Measurements from ENCODE around the gene YAE1. TPM values are rescaled to one million over a fixed set of nuclear protein-coding genes. Genes with fewer than 3 reads are reported as not detected.

Gene YAE1
- polyA plus RNA-seq, 1 donor from 2014 or later, result 11.5 TPM

GRCh38 chr7:39608278-39608677 lies 42.1 kb downstream of the YAE1 start:
- Mint-ChIP-seq H3K4me3 (no peak overlapping the region), H3K27me3 (peaks cover 17% of the 10 kb centered on the region), H3K4me1 (peaks cover 3 to 12% (median 10%) of the 10 kb centered on the region in 3 donors), H3K9me3 (no peaks in the 10 kb centered on the region), H3K27ac (no peak overlapping the region), H3K36me3 (peaks cover 5% of the 10 kb centered on the region)

GRCh38 chr7:39609113-39609934 lies 43.1 kb downstream of the YAE1 start:
- Mint-ChIP-seq H3K36me3 (peaks cover 5% of the 10 kb centered on the region), H3K27me3 (peaks cover 17% of the 10 kb centered on the region), H3K9me3 (no peaks in the 10 kb centered on the region), H3K4me1 (peaks cover 3 to 12% (median 10%) of the 10 kb centered on the region in 3 donors), H3K4me3 (peak overlapping the region; percentile 21 to 76 (median 48)), H3K27ac (peak overlapping the region in 1 of 3 donors; percentile 71)

DNA sequence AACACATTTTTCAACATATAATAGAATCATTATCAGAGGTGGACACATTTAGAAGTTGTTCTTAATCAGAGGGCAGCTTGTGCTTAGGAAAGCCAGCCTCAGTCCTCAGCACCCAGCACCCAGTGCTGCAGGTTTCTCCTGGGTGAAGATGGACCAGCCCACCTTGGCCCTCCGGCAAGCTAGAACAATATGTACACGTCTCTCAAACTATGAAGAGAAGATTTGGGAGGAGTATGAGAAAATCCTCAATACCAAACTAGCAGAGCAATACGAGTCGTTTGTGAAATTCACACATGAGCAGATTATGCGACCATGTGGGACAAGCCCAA lies 43.7 kb downstream of the YAE1 start:
- Mint-ChIP-seq H3K4me3 (peak overlapping the region in 3 of 4 donors; percentile 21 to 76 (median 23)), H3K9me3 (no peaks in the 10 kb centered on the region), H3K27me3 (peaks cover 17% of the 10 kb centered on the region), H3K27ac (no peak overlapping the region), H3K36me3 (peaks cover 5% of the 10 kb centered on the region), H3K4me1 (peaks cover 3 to 12% (median 10%) of the 10 kb centered on the region in 3 donors)

DNA sequence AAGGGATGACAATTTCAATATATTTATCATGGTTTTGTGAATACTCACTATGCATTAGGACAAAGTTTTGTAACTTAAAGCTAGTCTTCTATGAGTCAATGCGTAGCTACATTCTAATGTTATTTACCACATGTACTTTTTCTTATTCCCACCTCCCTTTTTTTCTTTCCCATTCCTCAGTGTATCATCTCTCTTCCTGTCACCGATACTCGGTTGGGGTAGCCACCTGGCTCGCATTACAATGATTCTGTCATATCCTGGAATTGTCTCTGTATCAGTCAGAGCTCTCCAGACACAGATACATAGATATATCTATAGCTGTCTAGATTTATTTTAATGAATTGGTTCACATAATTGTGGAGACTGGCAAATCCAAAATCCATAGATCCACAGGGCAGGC lies 47.4 kb downstream of the YAE1 start:
- H3K27ac Mint-ChIP-seq, result no peak overlapping the region
- H3K4me3 Mint-ChIP-seq, result no peak overlapping the region
- peaks cover 5 to 12% (median 10%) of the 10 kb centered on the region in 3 donors for H3K4me1 Mint-ChIP-seq
- H3K9me3 Mint-ChIP-seq, result no peaks in the 10 kb centered on the region
- H3K36me3 Mint-ChIP-seq, result peaks cover 5% of the 10 kb centered on the region
- peaks cover 21% of the 10 kb centered on the region for H3K27me3 Mint-ChIP-seq

- Mint-ChIP-seq H3K9me3 (no peaks in the 10 kb centered on the region), H3K4me1 (peaks cover 5 to 7% (median 6%) of the 10 kb centered on the region in 3 donors), H3K36me3 (peaks cover 5% of the 10 kb centered on the region), H3K27me3 (peaks cover 16% of the 10 kb centered on the region), H3K4me3 (no peak overlapping the region), H3K27ac (no peak overlapping the region)
Measured at GRCh38 chr7:39614299-39614698, 48.1 kb downstream of the YAE1 start.

DNA sequence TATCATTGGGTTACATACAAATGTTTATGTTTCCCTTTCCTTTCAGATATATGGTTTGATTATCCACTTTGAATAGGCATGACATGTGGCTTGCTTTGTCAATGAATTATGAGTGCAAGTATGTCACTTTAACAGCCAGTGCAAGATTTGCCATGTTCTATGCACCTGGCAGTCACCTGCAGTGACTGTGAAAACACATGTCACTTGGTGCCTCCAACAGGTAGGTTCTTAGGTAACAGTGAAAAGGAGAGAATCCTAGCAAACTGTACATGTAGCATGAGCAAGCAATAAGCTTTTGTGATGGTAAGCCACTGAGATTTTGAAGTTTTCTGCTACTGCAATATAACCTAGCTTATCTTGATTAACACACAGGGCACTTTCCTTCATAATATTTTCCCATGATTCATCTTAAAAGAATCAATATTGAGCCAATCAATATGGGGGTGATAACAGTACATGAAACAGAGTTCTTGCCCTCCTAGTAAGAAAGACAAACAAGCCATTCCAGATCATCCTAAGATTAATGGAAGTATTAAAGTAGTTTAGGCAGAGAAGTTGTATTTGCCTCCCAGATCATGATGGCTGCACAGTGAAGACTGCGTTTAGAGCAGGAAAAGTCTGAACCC lies 49.3 kb downstream of the YAE1 start:
- peaks cover 9% of the 10 kb centered on the region for H3K27me3 Mint-ChIP-seq
- no peak overlapping the region for H3K4me3 Mint-ChIP-seq
- H3K27ac Mint-ChIP-seq, result no peak overlapping the region
- H3K9me3 Mint-ChIP-seq, result no peaks in the 10 kb centered on the region
- peaks cover 2% of the 10 kb centered on the region for H3K36me3 Mint-ChIP-seq
- H3K4me1 Mint-ChIP-seq, result peaks cover 0 to 2% (median 0%) of the 10 kb centered on the region in 3 donors

GRCh38 chr7:39616138-39616537 lies 49.9 kb downstream of the YAE1 start:
- peaks cover 3% of the 10 kb centered on the region for H3K27me3 Mint-ChIP-seq
- no peaks in the 10 kb centered on the region for H3K9me3 Mint-ChIP-seq
- no peak overlapping the region for H3K4me3 Mint-ChIP-seq
- H3K27ac Mint-ChIP-seq, result no peak overlapping the region
- H3K36me3 Mint-ChIP-seq, result peaks cover 2% of the 10 kb centered on the region
- peaks cover 0 to 2% (median 0%) of the 10 kb centered on the region in 3 donors for H3K4me1 Mint-ChIP-seq

DNA sequence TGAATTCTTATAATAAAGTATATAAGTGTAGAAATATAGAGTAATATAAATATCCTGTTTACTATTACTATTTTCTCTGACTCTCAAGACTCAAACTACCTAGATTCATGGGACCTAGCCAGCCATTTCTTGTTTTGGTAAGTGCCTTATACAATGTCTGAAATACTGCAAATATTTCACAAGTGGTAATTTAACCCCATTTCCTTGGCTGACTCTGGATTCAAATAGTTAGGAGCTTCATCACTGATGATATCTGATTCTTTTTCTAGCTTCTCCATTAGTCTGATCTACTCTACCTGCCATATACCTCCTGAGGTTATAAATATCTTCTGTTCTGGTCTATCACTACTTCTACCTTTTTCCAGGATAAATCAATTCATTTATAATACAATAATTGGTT lies 50.8 kb downstream of the YAE1 start:
- H3K27me3 Mint-ChIP-seq, result peaks cover 3% of the 10 kb centered on the region
- no peak overlapping the region for H3K27ac Mint-ChIP-seq
- peaks cover 2% of the 10 kb centered on the region for H3K36me3 Mint-ChIP-seq

GRCh38 chr7:39618868-39619267 lies 52.7 kb downstream of the YAE1 start:
- no peaks in the 10 kb centered on the region for H3K9me3 Mint-ChIP-seq
- H3K36me3 Mint-ChIP-seq, result no peaks in the 10 kb centered on the region
- no peak overlapping the region for H3K4me3 Mint-ChIP-seq
- peaks cover 10 to 13% (median 11%) of the 10 kb centered on the region in 3 donors for H3K4me1 Mint-ChIP-seq
- H3K27me3 Mint-ChIP-seq, result peaks cover 3% of the 10 kb centered on the region
- H3K27ac Mint-ChIP-seq, result peak overlapping the region in 1 of 3 donors; percentile 62

More for the DNA sequence above, 50.8 kb downstream of the YAE1 start:
- Mint-ChIP-seq H3K9me3 (no peaks in the 10 kb centered on the region), H3K4me1 (peaks cover 4 to 5% (median 4%) of the 10 kb centered on the region in 3 donors), H3K4me3 (no peak overlapping the region)

DNA sequence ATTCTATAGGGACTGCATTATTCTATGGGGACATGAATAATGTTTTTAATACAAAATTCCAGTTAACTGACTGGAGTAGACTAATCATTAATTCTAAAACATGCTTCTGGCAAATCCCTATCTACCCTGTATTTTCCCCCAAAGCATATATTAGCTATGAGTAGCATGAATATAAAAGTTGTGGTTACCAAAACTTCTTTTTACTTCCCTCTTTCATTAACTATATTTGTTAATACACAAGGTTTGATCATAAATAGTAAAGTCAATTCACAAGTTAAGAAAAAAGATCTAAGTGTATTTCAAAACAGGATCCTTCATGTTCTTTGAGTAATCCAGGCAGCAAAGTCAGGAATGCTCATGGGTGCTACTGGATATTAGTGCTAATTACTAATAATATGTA lies 54.3 kb downstream of the YAE1 start:
- H3K27me3 Mint-ChIP-seq, result peaks cover 3% of the 10 kb centered on the region
- peaks cover 21 to 28% (median 22%) of the 10 kb centered on the region in 3 donors for H3K4me1 Mint-ChIP-seq
- no peaks in the 10 kb centered on the region for H3K9me3 Mint-ChIP-seq
- peak overlapping the region in 1 of 4 donors; percentile 91 for H3K4me3 Mint-ChIP-seq
- no peaks in the 10 kb centered on the region for H3K36me3 Mint-ChIP-seq
- H3K27ac Mint-ChIP-seq, result no peak overlapping the region

DNA sequence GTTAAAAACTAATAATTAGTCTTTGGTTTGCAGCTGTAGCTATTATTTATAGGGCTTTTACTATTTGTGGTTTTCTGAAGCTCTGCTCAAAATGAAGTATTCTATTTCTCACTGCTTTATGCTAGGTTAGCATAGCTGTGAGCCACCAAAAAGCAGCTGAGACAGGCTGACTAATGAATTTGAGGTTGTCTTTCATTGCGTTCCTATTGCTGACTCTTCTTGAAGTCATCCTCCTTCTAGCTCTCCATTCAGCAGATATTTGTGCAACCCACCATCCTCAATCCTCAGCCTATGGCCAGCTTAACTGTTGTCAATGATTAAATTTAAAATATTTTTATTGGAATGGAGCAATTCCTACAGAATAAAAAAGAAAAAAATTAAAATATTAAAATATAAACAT lies 55.1 kb downstream of the YAE1 start:
- peaks cover 22 to 32% (median 25%) of the 10 kb centered on the region in 3 donors for H3K4me1 Mint-ChIP-seq
- H3K27ac Mint-ChIP-seq, result peak overlapping the region in 1 of 3 donors; percentile 92
- no peaks in the 10 kb centered on the region for H3K27me3 Mint-ChIP-seq
- H3K36me3 Mint-ChIP-seq, result peaks cover 2% of the 10 kb centered on the region
- H3K4me3 Mint-ChIP-seq, result peak overlapping the region in 1 of 4 donors; percentile 91
- no peaks in the 10 kb centered on the region for H3K9me3 Mint-ChIP-seq

DNA sequence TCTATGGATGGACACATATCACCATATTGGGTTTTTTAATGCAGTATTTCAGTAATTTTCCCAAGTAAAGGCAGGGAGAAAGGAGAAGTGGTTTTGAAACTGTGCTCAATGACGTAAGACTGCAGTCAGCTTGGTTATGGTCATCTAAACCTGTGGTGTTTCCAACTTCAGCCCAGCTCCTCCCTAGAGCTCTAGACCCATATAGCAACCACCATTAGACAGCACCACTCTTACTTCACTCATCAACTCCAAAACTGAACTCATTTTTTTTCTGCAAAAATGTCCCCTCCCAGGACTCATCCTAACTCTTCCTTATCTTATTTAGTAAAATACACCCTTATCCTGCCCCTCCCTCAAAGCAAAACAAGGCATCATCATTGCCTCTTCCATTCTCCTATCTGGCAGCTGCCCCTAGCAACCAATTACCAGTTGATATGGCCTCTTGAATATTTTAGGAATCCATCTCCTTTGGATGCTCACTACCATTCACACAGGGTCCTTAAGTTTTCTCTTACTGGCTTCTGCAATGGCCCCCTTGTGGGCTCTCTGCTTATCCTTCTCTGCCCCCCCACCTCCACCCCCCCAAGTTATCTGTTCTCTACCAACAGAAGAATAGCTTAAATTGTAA lies 55.7 kb downstream of the YAE1 start:
- Mint-ChIP-seq H3K27me3 (no peaks in the 10 kb centered on the region), H3K36me3 (peaks cover 2% of the 10 kb centered on the region), H3K27ac (peak overlapping the region; percentile 88 to 96 (median 92)), H3K4me1 (peaks cover 25 to 38% (median 25%) of the 10 kb centered on the region in 3 donors), H3K4me3 (peak overlapping the region; percentile 88 to 96 (median 92)), H3K9me3 (no peaks in the 10 kb centered on the region)
